ENCODE data around the gene ITK.

The ITK gene

GRCh38 chr5:157180374-157181264, at the start of gene ITK:
ITK (plus strand) TSS chr5:157180840; CDS start chr5:157180978, 138 bp downstream.
- no peak for DNase-seq

DNA sequence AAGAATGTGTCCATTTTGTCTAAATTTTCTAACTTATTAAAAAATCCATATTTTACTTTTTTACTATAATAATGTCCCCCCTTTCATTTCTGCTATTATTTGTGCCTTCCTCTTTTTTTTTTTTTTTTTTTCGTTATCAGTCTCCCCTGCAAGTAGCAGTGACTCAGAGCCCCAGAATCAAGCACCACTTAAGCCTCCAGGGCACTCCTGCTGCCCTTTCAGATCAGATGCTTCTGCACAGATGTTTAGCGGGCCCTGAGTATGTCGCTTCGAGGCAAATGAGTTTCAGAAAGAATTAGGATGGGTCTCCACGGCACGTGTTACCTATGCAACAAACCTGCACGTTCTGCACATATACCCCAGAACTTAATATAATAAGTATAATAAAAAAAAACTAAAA, 49.7 kb upstream of the ITK start:
- no peak for DNase-seq

DNA sequence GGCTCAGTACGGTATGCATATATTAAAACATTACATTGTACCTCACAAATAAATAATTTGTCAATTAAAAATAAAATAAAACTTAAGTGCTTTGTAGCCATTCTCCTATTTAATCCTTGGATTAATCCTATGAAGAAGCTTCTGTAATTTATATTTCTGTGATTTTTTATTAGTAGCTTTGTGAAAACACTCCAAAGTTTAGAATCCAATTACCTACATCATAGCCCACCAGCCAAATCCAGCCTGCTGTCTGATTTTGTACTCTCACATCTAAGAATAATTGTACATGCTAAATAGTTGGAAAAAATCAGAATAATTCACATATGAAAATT, 48.4 kb upstream of the ITK start:
- no peak for DNase-seq

GRCh38 chr5:157137691-157138090, 42.9 kb upstream of the ITK start:
- no peak for DNase-seq

DNA sequence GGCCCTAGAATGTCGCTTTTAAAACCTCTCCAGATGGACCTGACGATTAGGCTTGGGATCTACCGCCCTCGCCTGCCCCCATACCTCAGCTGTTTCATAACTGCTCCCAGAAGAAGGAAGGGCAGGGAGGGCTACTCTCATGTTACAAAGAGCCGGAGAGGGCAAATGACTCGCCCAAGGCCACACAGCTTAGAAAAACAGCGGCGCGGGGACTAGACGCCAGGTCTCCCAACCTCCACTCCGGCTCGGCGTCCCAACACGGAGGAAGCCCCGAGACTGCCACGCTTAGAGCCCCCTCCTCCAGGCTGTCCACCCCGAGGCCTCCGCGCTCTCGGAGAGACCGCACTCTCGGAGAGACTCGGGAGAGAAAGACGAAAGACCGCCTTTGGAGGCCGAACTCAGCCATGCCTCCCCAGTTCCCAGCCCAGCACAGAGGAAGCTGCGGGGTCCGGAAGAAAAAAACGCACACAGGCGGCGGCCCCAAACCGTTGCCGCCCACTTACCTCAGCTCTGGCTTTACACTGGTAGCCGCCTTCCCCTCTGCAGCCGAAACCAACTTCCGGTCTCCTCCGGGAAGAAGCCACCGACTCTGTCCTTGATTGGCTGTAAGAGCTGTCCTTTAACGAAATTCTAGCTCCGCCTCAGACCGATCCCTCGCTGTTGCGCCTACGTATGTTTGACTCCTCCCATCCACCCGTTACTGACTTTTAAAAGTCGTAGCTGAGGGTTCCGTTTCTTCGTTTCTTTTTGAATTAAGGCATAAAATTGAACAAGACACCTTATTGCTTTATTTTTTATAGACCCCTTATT, 38.1 kb upstream of the ITK start, which contains the start of gene MED7:
Gene MED7 (minus strand): TSS at position 549 of the 810 bp plus-strand sequence. CDS start 3,434 bp downstream, outside the sequence.
- DNase-seq: peak; percentile 88 to 91

- DNase-seq: peak in 1 of 2 experiments; percentile 72
Observed at GRCh38 chr5:157143127-157143971, 37.3 kb upstream of the ITK start.

DNA sequence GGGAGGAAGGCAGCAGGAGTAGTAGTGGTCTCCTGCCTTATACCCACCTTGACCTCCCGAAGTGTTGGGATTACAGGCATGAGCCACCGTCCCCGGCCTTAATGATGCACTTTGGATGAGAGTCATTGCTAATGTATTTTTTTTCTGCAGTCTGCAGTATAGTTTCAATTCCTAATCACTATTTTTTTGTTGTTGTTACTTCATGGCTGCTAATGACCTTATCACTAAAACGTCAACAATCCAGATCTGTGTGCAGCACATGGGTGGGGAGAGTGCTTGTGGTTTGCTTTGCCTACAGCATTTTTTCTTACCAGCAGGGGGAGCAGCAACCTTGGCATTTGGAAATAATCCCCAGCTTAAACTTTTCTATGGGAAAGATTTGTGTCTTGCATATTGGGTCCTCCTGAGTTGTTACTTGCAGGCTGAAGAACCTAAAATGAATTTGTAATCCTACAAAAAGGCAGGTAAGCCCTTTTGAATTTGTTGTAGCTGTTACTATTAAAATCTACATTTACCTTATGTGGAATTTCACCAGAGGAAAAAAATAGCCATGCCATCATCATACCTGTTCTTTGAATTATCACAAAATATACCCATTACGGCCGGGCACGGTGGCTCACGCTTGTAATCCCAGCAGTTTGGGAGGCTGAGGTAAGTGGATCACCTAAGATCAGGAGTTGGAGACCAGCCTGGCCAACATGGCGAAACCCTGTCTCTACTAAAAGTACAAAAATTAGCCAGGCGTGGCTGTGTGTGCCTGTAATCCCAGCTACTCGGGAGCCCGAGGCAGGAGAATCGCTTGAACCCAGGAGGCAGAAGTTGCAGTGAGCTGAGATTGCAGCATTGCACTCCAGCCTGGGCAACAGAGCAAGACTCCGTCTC, 31.7 kb upstream of the ITK start:
- peak in 1 of 2 experiments; percentile 7 for DNase-seq

DNA sequence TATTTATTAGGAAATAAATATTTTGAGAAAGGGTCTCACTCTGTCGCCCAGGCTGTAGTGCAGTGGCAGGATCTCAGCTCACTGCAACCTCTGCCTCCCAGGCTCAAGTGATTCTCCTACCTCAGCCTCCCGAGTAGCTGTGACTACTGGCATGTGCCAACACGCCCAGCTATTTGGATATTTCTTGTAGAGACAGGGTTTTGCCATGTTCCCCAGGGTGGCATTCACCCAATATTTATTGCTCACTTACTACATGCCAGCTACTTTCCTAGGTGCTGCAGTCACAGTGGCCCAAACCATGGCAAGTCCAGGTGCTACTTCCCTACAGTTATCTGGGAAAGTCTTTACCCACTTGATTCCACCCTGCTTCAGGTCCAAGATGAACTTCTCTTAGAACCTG, 29.6 kb upstream of the ITK start:
- DNase-seq: no peak

DNA sequence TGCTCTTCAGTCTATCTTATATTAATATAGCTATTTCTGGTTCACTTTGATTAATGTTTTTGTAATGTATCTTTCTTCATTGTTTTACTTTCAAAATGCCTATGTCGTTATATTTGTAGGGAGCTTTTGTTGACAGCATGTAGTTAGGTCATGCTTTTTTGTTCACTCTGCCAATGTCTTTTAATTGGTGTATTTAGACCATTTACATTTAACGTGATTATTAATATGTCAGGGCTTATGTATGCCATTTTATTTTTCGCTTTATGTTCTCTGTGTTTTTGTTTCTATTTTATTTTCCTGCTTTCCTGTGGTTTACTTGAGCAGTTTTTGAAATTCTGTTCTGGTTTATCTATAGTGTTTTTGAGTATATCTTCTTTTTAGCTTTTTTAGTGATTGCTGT, 25.3 kb upstream of the ITK start:
- DNase-seq: no peak

DNA sequence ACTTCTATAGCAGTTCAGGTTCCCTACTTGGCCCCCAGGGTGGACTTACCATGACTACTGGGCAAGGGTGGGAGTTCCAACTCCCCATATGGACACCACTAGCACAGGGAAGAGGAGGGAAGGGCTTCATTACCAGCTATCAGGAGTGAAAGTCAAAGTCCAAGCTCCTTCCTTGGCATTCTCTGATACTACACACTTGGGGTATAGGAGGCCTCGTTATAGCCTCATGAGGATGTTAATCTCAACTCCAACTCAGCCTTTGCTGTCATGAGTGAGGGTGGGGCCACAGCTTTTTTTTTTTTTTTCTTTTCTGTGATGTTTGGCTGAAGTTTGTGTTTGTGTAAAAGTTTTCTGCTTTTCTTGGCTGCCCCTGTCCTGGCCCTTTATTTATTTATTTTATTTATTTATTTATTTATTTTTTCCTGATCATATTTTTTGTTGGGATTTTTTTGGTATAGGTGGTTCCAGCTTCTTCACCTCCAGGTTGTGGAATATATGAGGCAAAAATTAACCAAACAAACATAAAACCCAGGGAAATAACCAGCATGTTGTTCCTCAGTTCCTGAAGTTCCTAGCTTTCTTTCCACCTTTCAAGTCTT, 23.2 kb upstream of the ITK start:
- no peak for DNase-seq

DNA sequence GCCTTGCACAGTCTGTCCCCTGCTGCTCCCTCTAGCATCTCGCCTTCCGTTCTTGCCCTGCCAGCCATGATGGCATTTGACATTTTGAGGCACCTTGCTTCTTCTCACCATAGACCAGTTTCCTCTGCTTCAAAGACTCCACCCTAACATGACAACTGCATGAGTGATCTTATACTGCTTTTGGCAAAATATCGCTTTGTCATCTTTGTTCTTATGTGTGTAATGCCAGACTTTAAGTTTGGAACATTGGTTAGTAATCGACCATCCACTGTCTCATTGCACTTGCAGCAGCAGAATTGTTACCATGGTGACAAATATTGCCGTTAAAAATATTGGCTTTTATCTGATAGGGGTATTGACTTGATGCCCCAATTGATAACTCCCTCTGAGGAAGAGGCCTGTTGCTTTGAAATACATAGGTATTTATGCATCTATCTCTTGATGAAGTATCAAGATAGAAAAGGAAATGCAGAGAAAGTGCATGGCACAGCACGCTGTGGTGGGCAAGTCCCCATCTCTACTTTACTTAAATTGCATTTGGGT, 21.4 kb upstream of the ITK start:
- no peak for DNase-seq

GRCh38 chr5:157160001-157160400, 20.6 kb upstream of the ITK start:
- DNase-seq: no peak

DNA sequence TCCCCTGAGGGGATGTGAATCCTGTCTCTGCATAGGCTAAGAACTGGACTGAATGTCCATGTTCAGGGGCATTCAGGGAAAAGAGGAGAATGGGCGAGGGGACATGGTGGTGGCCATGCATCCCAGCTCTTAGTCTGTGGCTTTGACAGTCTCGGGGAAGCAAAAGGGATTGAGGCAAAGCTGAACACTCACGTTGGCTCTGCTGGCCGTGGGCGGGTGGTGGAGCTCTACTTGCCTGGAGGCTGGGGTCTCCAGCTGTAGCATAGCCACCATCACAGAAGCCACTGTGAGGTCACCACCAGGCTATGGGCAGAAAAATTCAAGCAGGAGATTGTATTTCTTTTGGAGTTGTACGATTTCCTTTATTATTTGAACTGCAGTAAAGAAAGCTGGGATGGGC, 18.6 kb upstream of the ITK start:
- no peak for DNase-seq

DNA sequence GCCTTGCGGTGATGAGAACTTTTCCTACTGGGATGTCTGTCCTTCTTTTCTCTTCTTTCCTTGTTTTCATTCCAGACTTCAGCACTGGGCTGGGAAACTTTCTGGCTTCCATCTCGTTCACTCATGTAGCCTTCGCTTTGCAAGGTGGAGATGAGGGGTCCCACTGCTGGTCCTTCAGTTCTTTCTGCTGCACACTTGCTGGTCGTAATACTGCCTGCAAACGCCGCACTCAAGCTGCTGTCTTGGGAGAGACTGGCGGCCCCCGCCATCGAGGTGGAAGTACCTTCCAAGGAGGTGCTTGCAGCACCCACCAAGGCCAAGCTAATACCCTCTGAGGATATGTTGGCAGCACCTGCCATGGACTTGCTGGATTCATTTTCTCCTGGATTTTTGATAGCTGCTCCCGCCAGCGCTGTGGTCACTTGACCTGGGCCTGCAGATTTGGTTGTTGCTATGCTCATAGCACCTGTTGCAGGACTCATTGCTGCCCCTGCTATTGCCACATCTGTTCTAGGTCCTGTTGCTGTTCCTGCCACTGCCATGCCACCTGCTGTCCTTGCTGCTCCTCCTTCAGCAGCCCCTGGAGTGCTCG, 17.6 kb upstream of the ITK start:
- DNase-seq: no peak

GRCh38 chr5:157164521-157164920, 16.1 kb upstream of the ITK start:
- no peak for DNase-seq

DNA sequence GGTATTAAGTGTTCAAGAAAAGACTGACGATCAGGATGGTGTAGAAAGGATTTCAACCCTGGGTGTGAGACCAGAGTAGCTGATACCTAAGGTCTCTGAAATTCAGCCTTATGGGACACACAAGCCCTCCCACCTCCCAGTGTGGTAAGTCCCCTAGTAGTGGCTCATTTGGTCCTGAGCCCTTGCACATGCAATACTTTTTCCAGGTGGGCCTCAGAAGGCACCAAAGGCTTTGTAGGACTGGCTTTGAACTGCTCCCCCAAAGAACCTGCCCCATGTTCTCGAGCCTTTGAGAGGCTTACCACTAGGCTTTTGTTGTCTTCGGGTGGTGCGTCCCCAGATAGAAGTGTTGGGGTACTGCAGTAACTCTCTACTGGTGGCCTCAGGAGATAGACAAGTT, 15.4 kb upstream of the ITK start:
- DNase-seq: no peak

- DNase-seq: no peak
Observed at GRCh38 chr5:157165668-157166067, 15.0 kb upstream of the ITK start.

DNA sequence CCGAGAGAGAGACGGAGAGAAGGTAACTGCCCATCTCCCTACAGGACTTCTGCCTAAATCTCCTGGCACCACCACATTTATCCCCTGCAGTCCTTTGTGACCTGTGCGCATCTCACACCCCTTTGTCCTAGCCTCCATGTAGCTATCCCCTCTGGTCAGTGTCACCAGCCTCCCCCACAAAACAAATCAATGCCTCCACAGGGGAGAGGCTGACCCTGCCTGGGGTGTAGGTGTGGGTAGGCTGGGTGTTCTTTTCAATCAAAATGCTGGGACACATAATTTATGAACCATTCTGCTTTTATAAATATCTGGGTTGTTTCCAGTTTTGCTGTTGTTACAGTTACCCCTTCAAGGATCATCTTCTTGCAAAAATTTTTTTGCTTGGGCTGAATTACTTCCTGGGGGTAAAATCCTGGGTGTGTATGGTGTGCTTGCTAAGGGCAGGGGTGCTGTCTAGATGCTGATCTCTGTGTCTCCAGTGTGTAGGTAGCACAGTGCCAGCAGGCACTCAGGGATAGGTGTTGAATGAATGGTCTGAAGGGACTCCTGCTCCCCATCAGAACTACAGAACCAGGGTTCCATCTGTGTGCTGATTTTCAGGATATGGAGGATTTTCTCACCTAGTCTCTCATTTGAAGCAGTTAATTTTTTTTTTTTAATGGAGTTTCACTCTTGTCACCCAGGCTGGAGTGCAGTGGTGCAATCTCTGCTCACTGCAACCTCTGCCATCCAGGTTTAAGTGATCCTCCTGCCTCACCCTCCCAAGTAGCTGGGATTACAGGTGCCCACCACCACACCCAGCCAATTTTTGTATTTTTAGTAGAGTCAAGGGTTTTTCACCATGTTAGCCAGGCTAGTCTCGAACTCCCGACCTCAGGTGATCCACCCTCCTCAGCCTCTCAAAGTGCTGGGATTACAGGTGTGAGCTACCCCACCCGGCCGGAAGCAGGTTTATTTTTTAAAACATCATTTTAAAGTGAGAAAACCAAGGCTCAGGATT, 14.1 kb upstream of the ITK start, which contains the start of gene GARIN3:
Gene GARIN3 (minus strand): TSS at position 51 of the 1,000 bp plus-strand sequence. CDS start 96 bp downstream, outside the sequence.
- DNase-seq: no peak

GRCh38 chr5:157167214-157167621, 13.4 kb upstream of the ITK start:
- no peak for DNase-seq
